Neuronal stem cell (in vitro differentiated cells): ENCODE results near the gene TRMT112.

Experiments
- DNase-seq: peaks from one replicate; pipeline ENCODE4 v3.0.0-alpha.2; 2013; ENCODE audit warnings: low spot score
- H2AFZ ChIP-seq: one replicate; pipeline ENCODE4 v1.6.1; 2013; ENCODE audit warnings: mild to moderate bottlenecking, low read length, inconsistent platforms
- H2AK5ac ChIP-seq: 2 replicates; pipeline ENCODE4 v1.6.1; 2013; ENCODE audit warnings: low read depth, mild to moderate bottlenecking, inconsistent platforms, low read length, moderate library complexity, mixed read lengths
- H2BK120ac ChIP-seq: 2 replicates; pipeline ENCODE4 v1.6.1; 2013; ENCODE audit warnings: low read depth, mild to moderate bottlenecking, inconsistent platforms, low read length, moderate library complexity, mixed read lengths
- H2BK12ac ChIP-seq: one replicate; pipeline ENCODE4 v1.6.1; 2013; ENCODE audit warnings: low read length, inconsistent platforms
- H2BK15ac ChIP-seq: 2 replicates; pipeline ENCODE4 v1.6.1; 2013; ENCODE audit warnings: mild to moderate bottlenecking, low read length, inconsistent platforms, mixed read lengths
- H2BK5ac ChIP-seq: one replicate; pipeline ENCODE4 v1.6.1; 2013; ENCODE audit warnings: inconsistent platforms, mild to moderate bottlenecking, low read length, moderate library complexity
- H3K14ac ChIP-seq: one replicate; pipeline ENCODE4 v1.6.1; 2013; ENCODE audit warnings: low read length, inconsistent platforms
- H3K18ac ChIP-seq: 2 replicates; pipeline ENCODE4 v1.6.1; 2013; ENCODE audit warnings: low read length, inconsistent platforms
- H3K23ac ChIP-seq: 2 replicates; pipeline ENCODE4 v1.6.1; 2013; ENCODE audit warnings: low read depth, mild to moderate bottlenecking, mixed read lengths, low read length, inconsistent platforms; ENCODE audit not compliant: poor library complexity
- H3K27ac ChIP-seq: replicated peaks from 3 replicates; pipeline ENCODE4 v1.5.1; 2013; ENCODE audit warnings: low read length, inconsistent platforms
- H3K27me3 ChIP-seq, 3 experiments: 2 replicates each; pipeline ENCODE4 v1.6.1; 2013; ENCODE audit warnings: low read length in 3 of 3, mild to moderate bottlenecking in 2 of 3, inconsistent platforms in 1 of 3, low read depth in 1 of 3, mixed read lengths in 1 of 3, moderate library complexity in 1 of 3; ENCODE audit not compliant: control insufficient read depth in 3 of 3, insufficient read depth in 3 of 3
- H3K36me3 ChIP-seq, 2 donors: replicated peaks in 1 of 2; 2 replicates each; pipeline ENCODE4 v1.6.1; 2013; ENCODE audit warnings: low read length in 2 of 2; ENCODE audit not compliant: control insufficient read depth in 2 of 2, insufficient read depth in 2 of 2
- H3K4ac ChIP-seq: 2 replicates; pipeline ENCODE4 v1.6.1; 2013; ENCODE audit warnings: inconsistent platforms, mild to moderate bottlenecking, low read length, moderate library complexity
- H3K4me1 ChIP-seq, 2 donors: 1 replicate in 1 of 2; 2 replicates in 1 of 2; pipeline ENCODE4 v1.6.1; 2013; ENCODE audit warnings: low read length in 2 of 2, low read depth in 1 of 2; ENCODE audit not compliant: control insufficient read depth in 2 of 2, insufficient read depth in 1 of 2
- H3K4me2 ChIP-seq: one replicate; pipeline ENCODE4 v1.6.1; 2013; ENCODE audit warnings: mild to moderate bottlenecking, low read length, inconsistent platforms; ENCODE audit not compliant: insufficient read depth, poor library complexity, severe bottlenecking
- H3K4me3 ChIP-seq, 2 donors: 2 replicates each; pipeline ENCODE4 v1.5.1; 2013; ENCODE audit warnings: low read length in 2 of 2, mild to moderate bottlenecking in 2 of 2, inconsistent platforms in 1 of 2, moderate library complexity in 1 of 2
- H3K79me1 ChIP-seq: one replicate; pipeline ENCODE4 v1.6.1; 2013; ENCODE audit warnings: low read depth, mild to moderate bottlenecking, inconsistent platforms, low read length, moderate library complexity
- H3K9ac ChIP-seq: one replicate; pipeline ENCODE4 v1.6.1; 2013; ENCODE audit warnings: mild to moderate bottlenecking, low read depth, low read length, inconsistent platforms; ENCODE audit not compliant: poor library complexity
- H3K9me3 ChIP-seq, 2 donors: replicated peaks in 1 of 2; 2 replicates each; pipeline versions ENCODE3 to v1.6.1; 2013; ENCODE audit warnings: low read length in 2 of 2, mild to moderate bottlenecking in 2 of 2, inconsistent platforms in 1 of 2, low read depth in 1 of 2, mixed read lengths in 1 of 2, moderate library complexity in 1 of 2; ENCODE audit not compliant: control insufficient read depth in 2 of 2, insufficient read depth in 1 of 2
- H4K8ac ChIP-seq: one replicate; pipeline ENCODE4 v1.6.1; 2013; ENCODE audit warnings: low read depth, mild to moderate bottlenecking, inconsistent platforms, low read length, moderate library complexity
- H4K91ac ChIP-seq: one replicate; pipeline ENCODE4 v1.6.1; 2013; ENCODE audit warnings: low read length, low read depth, mild to moderate bottlenecking, inconsistent platforms; ENCODE audit not compliant: poor library complexity
- WGBS, 2 donors: extraction: QIAGEN DNeasy Blood & Tissue Kit; methylation state at CpG; one replicate each; pipeline ENCODE4 v1.1.7; 2013; ENCODE audit warnings: missing lambda C conversion rate in 2 of 2, mixed read lengths in 1 of 2; ENCODE audit not compliant: insufficient read length in 2 of 2, insufficient replicate concordance in 1 of 2; ENCODE audit errors: extremely low coverage in 2 of 2; 5-methylcytosine and 5-hydroxymethylcytosine counted together

Gene TRMT112

GRCh38 chr11:64352995-64353714, 35.8 kb upstream of the TRMT112 start:
- no peak overlapping the region for H3K14ac ChIP-seq
- H3K18ac ChIP-seq = peak overlapping the region; percentile 64
- no peak overlapping the region for H3K4me2 ChIP-seq
- no peaks in the 10 kb centered on the region for H3K36me3 ChIP-seq
- no peak overlapping the region for H3K4ac ChIP-seq
- no peak overlapping the region for H3K27ac ChIP-seq
- no peak overlapping the region for H4K8ac ChIP-seq
- no peaks in the 10 kb centered on the region for H3K27me3 ChIP-seq
- H2BK120ac ChIP-seq = peak overlapping the region; percentile 35
- no CpG with 5 or more reads among the region's 34 CpGs for WGBS, 2 donors
- H4K91ac ChIP-seq = peak overlapping the region; percentile 22
- DNase-seq = no peak
- H2AFZ ChIP-seq = no peak overlapping the region
- H2BK5ac ChIP-seq = peak overlapping the region; percentile 39
- H3K9ac ChIP-seq = no peak overlapping the region
- peak overlapping the region; percentile 55 for H2BK15ac ChIP-seq
- H3K23ac ChIP-seq = no peak overlapping the region
- H3K4me3 ChIP-seq = no peak overlapping the region
- H3K4me1 ChIP-seq = peaks cover 22 to 48% of the 10 kb centered on the region in 2 donors
- peak overlapping the region; percentile 94 for H2BK12ac ChIP-seq
- peaks cover 4% of the 10 kb centered on the region for H3K79me1 ChIP-seq
- H3K9me3 ChIP-seq = no peaks in the 10 kb centered on the region
- H2AK5ac ChIP-seq = peak overlapping the region; percentile 99

GRCh38 chr11:64352099-64352994, 35.0 kb upstream of the TRMT112 start:
- H3K4me1 ChIP-seq = peaks cover 19 to 42% of the 10 kb centered on the region in 2 donors
- peaks cover 4% of the 10 kb centered on the region for H3K79me1 ChIP-seq
- peak overlapping the region; percentile 64 for H3K18ac ChIP-seq
- no peak overlapping the region for H3K9ac ChIP-seq
- H3K9me3 ChIP-seq = no peaks in the 10 kb centered on the region
- H4K8ac ChIP-seq = no peak overlapping the region
- H4K91ac ChIP-seq = no peak overlapping the region
- H2BK5ac ChIP-seq = peak overlapping the region; percentile 39
- H3K36me3 ChIP-seq = no peaks in the 10 kb centered on the region
- no peak overlapping the region for H2BK120ac ChIP-seq
- WGBS, 2 donors = no CpG with 5 or more reads among the region's 33 CpGs
- no peak overlapping the region for H3K14ac ChIP-seq
- no peak overlapping the region for H3K4me3 ChIP-seq
- no peak overlapping the region for H3K27ac ChIP-seq
- H3K27me3 ChIP-seq = no peaks in the 10 kb centered on the region
- H3K4ac ChIP-seq = peak overlapping the region; percentile 66
- no peak for DNase-seq
- peak overlapping the region; percentile 83 for H2AFZ ChIP-seq
- H2BK12ac ChIP-seq = peak overlapping the region; percentile 94
- H3K23ac ChIP-seq = peak overlapping the region; percentile 73
- no peak overlapping the region for H3K4me2 ChIP-seq
- H2AK5ac ChIP-seq = peak overlapping the region; percentile 89
- peak overlapping the region; percentile 49 for H2BK15ac ChIP-seq

GRCh38 chr11:64351136-64351631, 33.8 kb upstream of the TRMT112 start:
- Histone ChIP-seq H3K4ac (peak overlapping the region; percentile 53), H2BK12ac (no peak overlapping the region), H3K9ac (peak overlapping the region; percentile 21), H3K4me1 (peaks cover 15 to 42% of the 10 kb centered on the region in 2 donors), H2AK5ac (peak overlapping the region; percentile 75), H3K27ac (no peak overlapping the region), H3K36me3 (no peaks in the 10 kb centered on the region), H3K4me2 (no peak overlapping the region), H2BK120ac (no peak overlapping the region), H3K4me3 (no peak overlapping the region), H3K23ac (peak overlapping the region; percentile 31), H2AFZ (peak overlapping the region; percentile 83), H2BK15ac (no peak overlapping the region), H4K91ac (peak overlapping the region; percentile 24), H2BK5ac (peak overlapping the region; percentile 82), H3K18ac (no peak overlapping the region), H3K9me3 (no peaks in the 10 kb centered on the region), H3K14ac (no peak overlapping the region), H3K79me1 (peaks cover 4% of the 10 kb centered on the region), H3K27me3 (no peaks in the 10 kb centered on the region), H4K8ac (no peak overlapping the region)
- DNase-seq = no peak
- no CpG with 5 or more reads among the region's 18 CpGs for WGBS, 2 donors

- Histone ChIP-seq H3K4me2 (no peak overlapping the region), H3K4me3 (no peak overlapping the region), H3K4ac (no peak overlapping the region), H3K14ac (no peak overlapping the region), H3K27ac (no peak overlapping the region), H2BK15ac (peak overlapping the region; percentile 81), H2BK120ac (no peak overlapping the region), H3K4me1 (peaks cover 7 to 33% of the 10 kb centered on the region in 2 donors), H3K9ac (no peak overlapping the region), H2AFZ (no peak overlapping the region), H2BK5ac (no peak overlapping the region), H3K36me3 (no peaks in the 10 kb centered on the region), H3K9me3 (no peaks in the 10 kb centered on the region), H3K27me3 (no peaks in the 10 kb centered on the region), H4K91ac (no peak overlapping the region), H3K18ac (peak overlapping the region; percentile 38), H2BK12ac (peak overlapping the region; percentile 22), H3K23ac (no peak overlapping the region), H3K79me1 (peaks cover 3% of the 10 kb centered on the region), H2AK5ac (peak overlapping the region; percentile 88), H4K8ac (no peak overlapping the region)
- no CpG with 5 or more reads among the region's 11 CpGs for WGBS, 2 donors
- no peak for DNase-seq
Measured at GRCh38 chr11:64349404-64349803, 32.0 kb upstream of the TRMT112 start.
